UCSD-AML1 (cell line): Measurements from ENCODE around the gene NEK8.

Source experiments
- DNase-seq: peaks from one replicate; lab custom pipeline; 2025; ENCODE audit not compliant: unreplicated experiment; lab: John Stamatoyannopoulos, UW

Gene NEK8

DNA sequence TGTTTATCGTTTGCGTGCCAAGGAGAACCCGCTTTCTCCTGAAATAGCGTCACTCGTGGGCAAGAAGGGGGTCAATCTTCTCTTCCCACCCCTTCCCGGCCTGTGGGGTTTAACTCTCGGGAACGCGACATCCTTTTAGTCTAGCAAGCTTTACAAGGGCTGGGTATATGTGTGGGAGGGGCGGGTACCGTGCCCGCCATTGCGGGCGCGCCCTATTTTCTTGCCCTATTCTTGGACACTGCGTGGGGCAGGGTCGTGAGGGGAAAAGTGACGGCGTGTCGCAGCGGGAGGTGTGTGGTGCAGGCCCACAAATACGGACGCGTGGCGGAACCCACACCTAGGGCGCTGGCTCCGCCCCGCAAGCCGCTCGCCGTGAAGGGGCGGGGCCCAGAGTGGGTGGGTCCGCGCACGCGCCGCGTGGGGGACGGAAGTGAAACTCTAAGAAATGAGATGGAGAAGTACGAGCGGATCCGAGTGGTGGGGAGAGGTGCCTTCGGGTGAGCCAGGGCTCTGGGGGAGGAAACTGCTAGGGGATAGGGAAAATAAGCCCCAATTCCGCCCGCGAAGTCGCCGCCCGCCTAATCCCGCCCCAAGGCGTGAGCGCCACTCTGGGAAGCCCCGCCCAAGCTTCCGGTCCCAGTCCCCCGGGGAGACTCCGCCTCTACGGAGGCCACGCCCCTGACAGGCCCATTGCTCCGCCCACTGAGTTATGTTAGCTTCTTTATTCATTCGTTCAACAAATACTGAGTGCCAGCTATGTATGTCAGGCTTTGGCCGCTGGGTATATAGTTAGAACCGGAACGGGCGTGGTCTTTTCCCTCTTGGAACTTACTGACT lies at the start of gene NEK8:
Gene NEK8, plus strand, starts transcription at position 425 of the 837 bp plus-strand sequence. Its CDS starts 26 bp downstream, at position 451.
- DNase-seq, result peak; percentile 96

- no peak for DNase-seq
These were observed 45.9 kb upstream of the NEK8 start for GRCh38 chr17:28682655-28683054.

- DNase-seq, result no peak
These were observed 43.6 kb upstream of the NEK8 start for GRCh38 chr17:28684963-28685362.

DNA sequence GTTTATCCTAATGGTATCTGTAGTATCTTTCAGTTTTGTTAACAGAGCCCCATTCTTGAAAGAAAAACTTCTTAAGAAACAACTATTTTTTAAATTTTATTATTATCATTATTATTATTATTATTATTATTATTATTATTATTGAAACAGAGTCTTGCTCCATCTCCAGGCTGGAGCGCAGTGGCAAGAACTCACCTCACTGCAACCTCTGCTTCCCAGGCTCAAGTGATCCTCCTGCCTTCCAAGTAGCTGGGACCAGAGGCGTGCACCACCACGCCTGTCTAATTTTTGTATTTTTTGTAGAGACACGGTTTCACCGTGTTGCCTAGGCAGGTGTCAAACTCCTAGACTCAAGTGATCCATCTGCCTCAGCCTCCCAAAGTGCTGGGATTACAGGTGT lies 43.2 kb upstream of the NEK8 start:
- DNase-seq, result no peak

GRCh38 chr17:28686296-28686695 lies 42.3 kb upstream of the NEK8 start:
- no peak for DNase-seq

GRCh38 chr17:28688481-28688880 lies 40.1 kb upstream of the NEK8 start:
- no peak for DNase-seq

- DNase-seq, result no peak
These were observed 39.6 kb upstream of the NEK8 start for GRCh38 chr17:28689011-28689410.

DNA sequence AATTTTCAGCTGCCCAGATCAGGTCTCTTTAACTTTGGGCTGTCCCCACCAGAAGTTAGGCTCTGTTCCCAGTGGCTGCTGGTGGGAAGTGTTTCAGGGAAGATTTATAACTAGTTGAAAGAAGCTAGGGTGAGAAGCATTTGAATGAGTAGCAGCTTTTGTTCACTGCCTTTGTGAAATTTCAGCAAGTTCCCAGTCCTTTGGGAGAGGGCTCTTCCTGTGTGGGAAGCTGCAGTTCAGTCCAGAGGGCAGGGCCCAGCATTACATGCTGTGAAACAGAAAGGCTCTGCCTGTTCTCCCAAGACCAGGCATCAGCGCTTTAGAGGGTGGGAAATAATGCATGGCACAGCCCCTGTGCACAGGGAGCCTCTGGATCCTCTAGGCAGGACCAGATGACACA lies 34.7 kb upstream of the NEK8 start:
- no peak for DNase-seq

DNA sequence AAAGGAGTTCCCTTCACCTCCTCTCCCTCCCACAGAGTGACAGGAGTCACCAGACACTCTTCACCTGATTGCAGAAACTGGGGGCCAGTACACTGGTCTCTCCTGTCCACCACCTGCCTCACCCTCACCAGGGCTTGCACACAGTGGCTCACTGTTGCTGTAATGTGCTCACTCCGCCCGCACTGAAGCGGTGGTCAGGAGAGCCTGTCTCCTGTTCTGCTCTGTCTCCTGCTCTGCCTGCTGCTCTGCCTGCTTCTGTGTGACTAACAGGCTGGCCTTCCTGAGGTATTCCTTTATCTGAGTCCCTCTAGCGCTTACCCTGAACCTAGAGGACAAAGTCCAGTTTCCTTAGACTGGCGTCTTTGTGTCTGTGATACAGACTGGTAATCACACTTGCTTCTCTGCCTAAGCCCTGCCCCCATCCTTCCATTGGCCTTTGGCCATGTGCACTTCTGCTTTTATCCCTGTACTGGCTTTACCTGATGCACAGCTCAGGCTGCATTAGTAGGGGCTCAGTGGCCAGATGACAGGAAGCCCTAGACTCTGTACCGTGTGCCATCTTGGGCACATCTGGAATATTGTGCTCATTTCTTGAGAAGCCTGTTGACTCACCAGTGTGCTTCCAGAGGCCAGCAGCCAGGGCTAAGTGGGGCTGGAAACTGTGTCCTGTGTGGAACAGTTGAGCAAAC lies 30.2 kb upstream of the NEK8 start:
- no peak for DNase-seq

DNA sequence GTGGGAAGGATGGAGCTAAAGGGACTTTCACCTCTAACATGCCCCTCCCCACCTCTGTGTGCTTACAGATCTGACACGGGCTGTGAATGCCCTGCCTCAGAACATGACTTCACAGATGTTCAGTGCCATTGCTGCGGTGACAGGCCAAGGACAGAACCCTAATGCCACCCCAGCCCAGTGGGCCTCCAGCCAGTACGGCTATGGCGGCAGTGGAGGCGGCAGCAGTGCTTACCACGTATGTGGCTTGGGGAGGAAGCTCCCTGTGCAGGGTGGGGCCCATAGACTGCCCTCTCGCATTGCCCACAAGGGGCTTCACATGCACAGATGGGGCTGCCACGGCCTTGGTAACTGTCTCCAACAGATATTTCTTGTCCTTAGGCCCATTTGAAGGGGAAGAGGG lies 28.3 kb upstream of the NEK8 start:
- no peak for DNase-seq

DNA sequence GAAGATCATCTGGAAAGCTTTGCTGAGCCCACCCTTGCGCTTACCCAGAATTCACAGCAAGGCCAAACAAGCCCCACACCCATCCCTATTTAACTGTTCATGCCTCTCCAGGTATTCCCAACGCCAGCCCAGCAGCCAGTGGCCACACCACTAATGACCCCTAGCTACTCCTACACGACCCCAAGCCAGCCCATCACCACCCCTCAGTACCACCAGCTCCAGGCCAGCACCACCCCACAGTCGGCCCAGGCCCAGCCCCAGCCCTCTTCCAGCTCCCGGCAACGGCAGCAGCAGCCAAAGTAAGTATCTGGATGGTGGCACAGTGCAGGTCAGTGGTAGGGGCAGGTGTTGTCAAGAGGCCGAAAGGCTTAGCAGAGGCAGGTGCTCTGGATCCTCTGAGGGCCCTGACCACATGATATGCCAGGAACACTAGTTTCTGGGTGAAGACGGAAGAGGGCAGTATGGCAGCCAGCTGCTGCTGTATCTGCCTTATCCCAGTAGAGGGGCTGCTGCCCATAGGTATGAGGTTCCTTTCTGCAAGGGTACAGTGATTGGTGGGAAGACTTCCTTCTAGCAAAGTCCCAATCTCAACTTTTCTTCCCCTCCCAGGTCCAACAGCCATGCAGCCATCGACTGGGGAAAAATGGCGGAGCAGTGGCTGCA lies 27.6 kb upstream of the NEK8 start:
- no peak for DNase-seq

- DNase-seq, result no peak
These were observed 26.4 kb upstream of the NEK8 start for GRCh38 chr17:28702026-28702751.

DNA sequence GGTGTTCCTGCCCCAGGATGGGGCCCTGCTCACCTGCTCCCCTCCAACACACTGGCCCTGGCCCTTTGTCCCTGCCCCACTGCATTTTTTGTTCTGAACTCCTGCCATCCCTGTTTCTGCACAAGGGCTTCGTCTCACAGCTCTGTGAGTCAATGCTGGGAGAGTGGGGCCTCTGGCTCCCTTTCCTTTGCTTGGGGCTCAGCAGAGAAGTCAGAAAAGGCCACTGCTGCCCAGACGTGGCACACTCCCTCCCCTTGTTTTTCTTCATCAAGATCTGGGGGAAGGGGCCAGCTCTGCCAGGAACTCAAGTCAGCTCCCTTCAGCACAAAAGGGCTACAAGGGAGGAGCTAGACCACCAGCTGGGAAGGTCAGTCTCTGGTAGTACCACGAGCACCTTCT lies 25.8 kb upstream of the NEK8 start:
- no peak for DNase-seq

DNA sequence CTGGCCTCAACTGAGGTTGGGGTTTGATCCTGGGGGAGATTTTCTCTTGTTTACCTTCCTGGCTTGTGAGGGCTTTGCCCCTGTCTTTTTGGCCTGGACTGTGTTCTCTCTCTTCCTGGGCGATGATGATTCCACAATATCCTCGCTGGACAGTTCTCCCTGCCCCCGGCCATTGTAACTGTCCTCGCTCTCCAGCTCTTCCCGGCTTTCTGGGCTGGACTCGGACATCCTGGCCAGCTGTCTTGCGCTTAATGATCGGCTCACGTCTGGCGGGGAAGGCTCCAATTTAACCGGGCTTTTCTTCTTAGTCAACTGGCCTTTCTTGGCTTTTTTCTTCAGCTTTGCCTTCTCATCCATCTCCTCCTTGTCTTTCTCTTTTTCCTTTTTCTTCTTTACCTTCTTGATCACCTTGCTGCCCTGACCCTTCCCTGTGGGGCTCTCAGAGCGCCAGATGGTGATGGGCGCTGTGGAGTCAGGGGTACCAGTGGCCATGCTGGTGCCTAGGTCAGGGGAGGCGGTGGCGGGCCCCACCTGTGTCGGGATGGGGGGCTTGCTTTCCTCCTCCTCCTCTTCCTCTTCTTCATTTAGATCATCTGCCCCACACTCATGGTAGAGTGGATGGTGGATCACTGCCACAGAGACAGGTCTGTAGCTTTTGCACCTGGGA lies 24.9 kb upstream of the NEK8 start:
- no peak for DNase-seq

GRCh38 chr17:28704219-28704858 lies 24.2 kb upstream of the NEK8 start:
- no peak for DNase-seq

GRCh38 chr17:28705074-28705659 lies 23.4 kb upstream of the NEK8 start:
- no peak for DNase-seq

DNA sequence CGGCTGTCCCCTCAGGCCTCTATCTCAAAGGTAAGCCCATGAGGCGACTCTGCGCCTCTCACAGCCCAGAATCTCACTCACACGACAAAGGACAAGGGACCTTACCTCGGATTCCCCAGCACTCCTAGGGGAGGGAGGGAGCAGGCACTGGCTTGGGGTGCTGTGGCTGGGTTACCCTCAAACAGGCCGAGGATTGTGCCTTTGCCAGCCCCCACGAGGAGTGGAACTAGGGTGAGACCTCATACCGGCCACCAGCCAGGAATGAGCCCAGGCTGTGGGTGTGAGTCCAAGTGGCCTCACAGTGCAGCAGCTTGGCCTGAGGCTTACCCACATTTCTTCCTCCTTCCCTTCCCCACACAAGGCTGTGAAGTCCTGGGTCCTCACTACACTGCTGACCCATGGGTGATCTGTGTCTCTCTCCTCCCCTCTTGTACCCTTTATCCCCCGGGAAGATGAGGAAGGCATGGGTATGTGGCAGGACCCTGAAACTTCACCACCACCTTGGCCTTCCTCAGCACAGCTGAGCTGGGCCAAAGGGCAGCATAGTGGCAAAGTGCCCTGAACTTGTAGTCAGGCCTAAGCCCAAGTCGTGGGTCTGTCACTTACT lies 22.8 kb upstream of the NEK8 start:
- no peak for DNase-seq

DNA sequence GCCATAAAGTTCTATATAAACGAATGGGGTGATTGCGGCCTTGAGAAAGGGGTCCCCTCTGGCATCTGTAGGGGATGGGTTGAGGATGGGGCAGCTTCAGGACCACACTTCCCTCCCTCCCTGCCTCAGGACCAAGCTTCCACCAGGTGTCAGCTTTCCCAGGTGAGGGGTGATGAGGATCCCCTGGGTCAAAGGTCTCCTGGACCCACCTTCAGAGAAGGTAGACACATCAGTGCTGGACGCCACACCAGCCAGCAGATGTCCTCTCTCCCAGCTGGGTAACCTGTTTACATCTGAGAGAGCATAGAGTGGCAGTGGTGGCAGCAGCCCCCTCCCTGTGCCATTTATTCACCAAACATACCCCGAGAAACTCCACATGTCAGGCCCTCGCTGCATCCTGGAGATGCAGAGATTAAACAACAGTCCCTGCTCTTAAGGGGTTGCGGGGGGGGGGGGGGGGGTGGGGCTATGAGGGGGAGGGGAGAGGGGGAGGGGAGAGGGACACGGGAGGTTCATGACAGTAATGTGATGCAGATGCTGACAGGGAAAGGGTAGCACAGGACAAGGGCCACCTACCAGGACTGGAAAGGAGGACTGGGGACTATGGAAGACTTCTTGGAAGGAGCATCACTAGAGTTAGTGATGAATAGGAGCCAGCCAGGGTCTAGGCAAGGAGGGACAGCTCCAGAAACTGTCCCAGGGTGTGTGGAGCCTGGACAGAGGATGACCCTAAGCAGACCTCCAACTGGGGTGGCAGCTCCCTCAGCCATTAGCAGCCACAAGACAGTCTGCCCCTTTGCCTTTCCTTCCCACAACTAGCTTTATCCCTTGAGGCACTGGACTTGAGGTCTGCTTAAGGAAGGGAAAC lies 21.9 kb upstream of the NEK8 start:
- no peak for DNase-seq

- no peak for DNase-seq
These were observed 21.3 kb upstream of the NEK8 start for GRCh38 chr17:28707339-28707720.
